ENCODE measurements around the gene LIFR.

The LIFR gene

GRCh38 chr5:38500573-38501260 lies 55.7 kb downstream of the LIFR start:
- DNase-seq, result no peak

- DNase-seq, result no peak
Observed at GRCh38 chr5:38497946-38498345, 58.5 kb downstream of the LIFR start.

- DNase-seq, result no peak
Observed at GRCh38 chr5:38494763-38495162, 61.7 kb downstream of the LIFR start.

- DNase-seq, result no peak
Observed at GRCh38 chr5:38494175-38494574, 62.3 kb downstream of the LIFR start.

- DNase-seq, result no peak
Observed at GRCh38 chr5:38483805-38484398, 72.5 kb downstream of the LIFR start.

GRCh38 chr5:38479315-38479904 lies 77.0 kb downstream of the LIFR start:
- DNase-seq, result no peak

- no peak for DNase-seq
Observed at GRCh38 chr5:38478878-38479277, 77.6 kb downstream of the LIFR start.

GRCh38 chr5:38478166-38478565 lies 78.3 kb downstream of the LIFR start:
- DNase-seq, result no peak

- no peak for DNase-seq
Observed at GRCh38 chr5:38473008-38473407, 83.4 kb downstream of the LIFR start.

- no peak for DNase-seq
Observed at GRCh38 chr5:38472541-38472940, 83.9 kb downstream of the LIFR start.

- no peak for DNase-seq
Observed at GRCh38 chr5:38471709-38472108, 84.7 kb downstream of the LIFR start.

GRCh38 chr5:38469707-38470267 lies 86.7 kb downstream of the LIFR start:
- DNase-seq, result no peak

GRCh38 chr5:38468978-38469706 lies 87.3 kb downstream of the LIFR start:
- no peak for DNase-seq

GRCh38 chr5:38468202-38468673 lies 88.2 kb downstream of the LIFR start:
- DNase-seq, result no peak

- DNase-seq, result no peak
Observed at GRCh38 chr5:38467353-38468040, 88.9 kb downstream of the LIFR start.

- DNase-seq, result no peak
Observed at GRCh38 chr5:38466424-38467189, 89.8 kb downstream of the LIFR start.

GRCh38 chr5:38465702-38466423 lies 90.6 kb downstream of the LIFR start:
- DNase-seq, result no peak

GRCh38 chr5:38465061-38465460 lies 91.4 kb downstream of the LIFR start:
- no peak for DNase-seq

GRCh38 chr5:38463634-38464521 lies 92.6 kb downstream of the LIFR start:
- no peak for DNase-seq

- no peak for DNase-seq
Observed at GRCh38 chr5:38462976-38463633, 93.3 kb downstream of the LIFR start.
